UCSD-AML1 (cell line): Measurements from ENCODE around the gene PRPSAP1.

Experiments
- DNase-seq: peaks from one replicate; lab custom pipeline; 2025; ENCODE audit not compliant: unreplicated experiment; lab: John Stamatoyannopoulos, UW

Gene PRPSAP1

GRCh38 chr17:76278952-76279741 is 74.6 kb downstream of the PRPSAP1 start:
- peak; percentile 84 for DNase-seq

- no peak for DNase-seq
Measured at GRCh38 chr17:76278268-76278908, 75.3 kb downstream of the PRPSAP1 start.

DNA sequence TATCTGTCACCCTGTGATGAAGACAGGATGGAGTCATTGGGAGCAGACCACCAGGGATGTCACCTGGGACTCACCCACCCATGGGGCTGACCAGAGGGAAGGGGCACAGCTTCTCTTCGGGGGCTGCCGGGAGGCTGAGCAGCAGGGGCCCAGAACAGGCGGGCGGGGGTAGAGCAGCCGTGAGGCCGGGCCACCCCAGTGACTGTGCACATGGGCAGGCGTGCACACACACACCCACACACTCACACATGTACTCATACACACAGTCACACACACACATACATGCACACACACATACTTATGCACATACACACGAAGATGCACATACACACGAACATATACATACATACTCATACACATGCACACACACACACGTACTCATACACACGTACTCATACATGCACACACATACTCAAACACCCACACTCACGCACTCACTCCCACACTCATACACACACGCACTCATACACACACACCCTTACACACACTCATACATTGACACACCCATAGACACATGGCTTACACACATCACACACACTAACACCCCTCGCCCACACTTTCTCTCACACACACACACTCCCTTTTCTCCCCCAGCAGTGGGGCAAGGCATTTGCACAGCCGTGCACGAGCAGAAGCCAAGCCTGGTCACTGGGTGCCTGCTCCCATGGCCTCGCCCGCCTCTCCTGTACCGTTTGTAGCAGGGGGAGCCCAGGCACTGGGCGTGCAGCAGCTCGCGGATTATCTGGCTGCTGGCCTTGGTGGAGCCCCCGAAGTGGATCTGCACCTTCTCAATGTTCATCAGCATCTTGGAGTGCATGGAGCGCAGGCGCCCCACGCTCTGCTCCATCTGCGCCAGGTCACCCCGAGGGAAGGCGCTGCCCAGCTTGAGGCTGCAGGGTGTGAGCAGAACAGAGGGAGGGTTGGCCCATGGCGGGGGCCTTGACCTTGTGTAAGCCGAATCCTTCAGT is 76.1 kb downstream of the PRPSAP1 start:
- no peak for DNase-seq

DNA sequence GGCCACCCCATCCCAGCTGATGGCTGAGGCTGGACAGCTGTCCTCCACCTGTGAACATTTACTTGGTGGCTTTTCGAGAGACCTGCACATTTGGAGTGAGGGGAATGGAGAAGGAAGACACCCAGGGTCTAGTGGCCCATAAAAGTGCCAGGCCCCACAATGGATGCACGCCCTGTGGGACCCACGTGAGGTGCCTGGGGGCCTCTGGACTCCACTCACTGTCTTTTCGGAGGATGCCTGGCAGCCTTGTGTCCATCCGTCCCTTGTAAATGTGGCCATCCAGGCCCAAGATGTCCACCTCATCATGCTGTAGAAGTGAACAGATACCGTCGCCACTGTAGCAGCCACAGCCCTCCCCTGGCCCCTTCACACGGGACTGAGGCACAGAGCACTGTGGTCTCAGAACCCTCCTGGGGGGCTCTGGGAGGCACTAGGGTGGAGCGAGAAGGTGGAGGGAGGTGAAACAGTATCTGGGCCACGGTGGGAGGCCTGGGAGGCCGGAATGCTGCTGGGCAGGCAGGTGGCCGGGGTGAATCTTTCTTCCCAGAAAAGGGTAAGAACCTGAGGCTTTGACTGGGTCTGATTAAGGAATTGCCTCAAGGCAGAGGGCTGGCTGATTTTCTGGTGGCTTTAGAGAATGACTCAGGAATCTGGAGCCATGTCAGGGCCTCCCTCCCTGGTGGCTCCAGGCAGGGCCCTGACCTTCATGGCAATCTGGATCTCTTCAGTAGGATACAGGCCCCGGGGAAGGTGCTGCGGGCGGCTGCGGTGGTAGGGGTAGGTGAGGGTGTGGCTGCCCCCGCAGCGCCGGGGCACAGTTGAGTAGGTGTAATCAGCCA is 77.0 kb downstream of the PRPSAP1 start:
- DNase-seq, result no peak

- DNase-seq, result no peak
Measured at GRCh38 chr17:76276069-76276431, 77.7 kb downstream of the PRPSAP1 start.

- DNase-seq, result no peak
Measured at GRCh38 chr17:76275382-76276068, 78.2 kb downstream of the PRPSAP1 start.

DNA sequence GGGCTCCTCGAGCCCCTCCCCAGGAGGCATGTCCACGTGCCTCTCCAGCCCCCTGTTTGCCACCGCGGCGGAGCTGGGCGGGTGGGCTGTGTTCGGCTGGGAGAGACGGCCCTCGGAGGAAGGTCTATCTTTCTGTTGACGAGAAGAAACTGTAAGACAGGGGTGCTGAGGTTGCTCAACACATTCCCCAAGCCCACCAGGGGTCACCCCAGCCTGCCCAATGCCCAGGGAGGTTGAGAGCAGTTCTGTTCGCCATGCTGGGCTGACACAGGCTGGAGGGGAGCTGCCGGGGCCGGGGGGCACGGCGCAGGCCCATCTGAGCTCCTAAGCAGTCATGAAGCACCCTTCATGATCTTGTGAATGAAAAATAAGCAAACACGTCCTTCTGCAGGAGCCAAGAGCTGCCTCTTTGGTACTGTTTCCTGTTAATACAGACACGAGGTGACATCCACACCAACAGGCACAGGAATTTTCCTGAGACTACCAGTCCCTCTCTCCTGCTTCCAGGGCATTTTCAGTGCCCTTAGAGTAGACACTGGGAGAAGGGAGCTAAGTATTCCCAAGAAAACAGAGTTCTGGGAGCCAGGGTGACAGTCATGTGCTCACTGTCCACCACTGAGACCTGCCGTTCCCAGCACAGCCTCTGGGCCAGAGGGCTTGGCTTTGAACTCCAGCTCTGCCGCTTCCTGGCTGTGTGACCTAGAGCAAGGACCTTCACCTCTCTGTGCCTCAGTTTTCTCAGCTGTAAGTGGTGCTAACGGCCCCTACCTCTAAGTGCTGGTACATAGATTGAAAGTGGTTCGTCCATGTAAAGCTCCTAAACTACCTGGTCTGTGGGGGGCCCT is 79.4 kb downstream of the PRPSAP1 start:
- no peak for DNase-seq

- no peak for DNase-seq
Measured at GRCh38 chr17:76273445-76274111, 80.1 kb downstream of the PRPSAP1 start.

GRCh38 chr17:76272541-76273444 is 80.9 kb downstream of the PRPSAP1 start:
- no peak for DNase-seq

DNA sequence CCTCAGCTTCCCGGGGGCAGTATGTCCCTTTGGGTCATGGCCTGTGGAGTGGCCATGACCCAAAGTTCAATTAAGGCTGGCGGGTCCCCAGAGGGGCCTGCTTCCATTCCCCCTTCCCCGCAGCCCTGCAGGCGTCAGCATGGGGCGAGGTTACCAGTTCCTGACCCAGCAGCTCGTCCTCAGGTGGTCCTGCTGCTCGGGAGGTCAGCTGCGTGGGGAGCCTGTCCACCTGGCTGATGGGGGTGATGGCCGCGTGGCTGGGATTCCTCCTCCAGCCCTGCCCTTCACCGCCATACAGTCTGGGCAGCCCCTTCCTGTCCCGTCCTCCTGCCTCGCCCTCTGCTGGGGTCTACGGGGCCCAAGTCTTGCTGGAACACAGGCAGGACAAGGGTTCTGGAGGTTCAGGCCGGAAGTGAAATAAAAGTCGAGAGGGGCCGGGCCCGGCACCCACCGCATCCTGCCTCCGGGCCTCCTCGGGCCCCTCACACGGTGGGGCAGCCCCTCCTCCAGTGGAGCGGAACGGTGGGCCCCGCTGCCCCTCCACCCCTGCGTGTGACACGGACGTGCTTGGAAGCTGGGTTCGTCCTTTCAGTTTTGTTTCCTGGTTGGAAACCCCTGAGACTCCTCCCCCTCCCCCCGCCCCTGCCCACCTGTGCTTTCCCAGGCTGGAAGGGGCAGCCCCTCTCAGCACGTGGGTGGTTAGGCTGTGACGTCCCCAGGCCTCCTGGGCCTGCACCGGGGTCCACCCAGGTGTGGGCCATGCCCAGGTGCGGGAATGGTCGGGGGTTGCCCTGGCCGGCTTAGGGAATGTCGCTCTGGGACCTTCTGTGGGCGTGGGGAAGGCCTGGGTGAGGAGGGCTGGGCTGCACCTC is 81.8 kb downstream of the PRPSAP1 start:
- DNase-seq, result no peak

- DNase-seq, result no peak
Measured at GRCh38 chr17:76270770-76271668, 82.7 kb downstream of the PRPSAP1 start.

DNA sequence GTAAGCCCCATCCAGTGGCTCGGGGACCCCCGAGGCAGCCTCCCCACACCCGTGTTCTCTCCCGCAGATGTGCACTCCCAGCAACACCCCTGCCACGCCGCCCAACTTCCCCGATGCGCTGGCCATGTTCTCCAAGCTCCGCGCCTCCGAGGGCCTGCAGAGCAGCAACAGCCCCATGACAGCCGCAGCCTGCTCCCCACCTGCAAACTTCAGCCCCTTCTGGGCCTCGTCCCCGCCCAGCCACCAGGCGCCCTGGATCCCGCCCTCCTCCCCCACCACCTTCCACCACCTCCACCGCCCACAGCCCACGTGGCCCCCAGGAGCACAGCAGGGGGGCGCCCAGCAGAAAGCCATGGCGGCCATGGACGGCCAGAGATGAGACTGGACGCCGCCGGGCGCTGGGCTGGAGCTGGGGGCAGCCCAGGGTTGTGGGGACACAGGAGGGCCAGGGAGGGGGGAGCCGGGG is 83.6 kb downstream of the PRPSAP1 start:
- no peak for DNase-seq

DNA sequence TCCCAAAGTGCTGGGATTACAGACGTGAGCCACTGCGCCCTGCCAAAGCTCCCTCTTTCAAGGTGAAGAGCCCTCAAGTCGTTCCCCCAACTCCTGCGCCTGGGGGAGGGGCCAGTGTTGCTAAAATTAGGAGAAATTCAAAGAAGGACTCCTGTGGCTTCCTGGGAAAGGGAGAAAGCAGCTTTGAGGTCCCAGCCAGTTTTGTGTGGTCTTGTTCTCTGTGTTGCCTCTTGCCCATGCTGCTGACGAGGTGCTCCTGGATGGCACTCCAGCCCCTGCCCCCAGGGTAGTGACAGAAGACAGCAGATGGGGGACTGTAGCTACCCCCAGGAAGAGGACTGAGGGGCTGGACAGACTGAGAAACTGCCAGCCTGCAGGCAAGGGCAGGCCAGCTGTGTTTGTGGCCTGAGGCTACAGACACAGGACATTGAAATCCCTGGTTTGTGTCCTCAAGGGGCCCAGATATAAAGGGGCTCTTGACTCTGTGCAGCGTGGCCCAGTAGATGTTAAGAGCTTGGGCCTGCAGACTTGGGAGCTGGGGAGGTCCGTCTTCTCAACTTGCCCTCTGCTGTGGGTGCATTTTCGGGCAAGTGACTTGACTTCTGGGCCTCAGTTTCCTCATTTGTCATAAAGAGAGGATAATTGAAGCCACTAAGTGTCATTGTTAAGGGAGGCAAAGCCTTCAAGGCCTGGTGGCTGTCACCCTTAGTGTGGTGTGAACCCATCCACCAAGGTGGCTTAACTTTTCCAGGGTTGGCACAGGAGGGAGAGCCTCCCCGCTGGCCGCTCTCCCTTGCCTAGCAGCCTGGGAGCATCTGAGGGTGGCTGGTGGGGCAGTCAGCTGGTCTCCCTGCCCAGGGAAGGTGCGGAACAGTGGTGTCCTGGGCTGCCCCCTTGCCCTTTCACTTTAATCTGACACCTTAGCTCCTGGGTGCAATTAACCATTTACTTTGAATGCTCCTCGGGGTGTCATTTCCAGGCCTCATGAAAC is 84.4 kb downstream of the PRPSAP1 start:
- DNase-seq, result peak; percentile 39

- peak; percentile 82 for DNase-seq
Measured at GRCh38 chr17:76268015-76268749, 85.5 kb downstream of the PRPSAP1 start.
